Lower leg skin (tissue), 3 donors: Measurements from ENCODE around the gene ATP11C.

Experiments used
- POLR2A ChIP-seq, 2 donors: fragments of 450-650 bp; IDR thresholded peaks; one replicate each; pipeline ENCODE4 v1.6.1; 2016 to 2017; ENCODE audit warnings: antibody characterized with exemption in 2 of 2, mild to moderate bottlenecking in 1 of 2, moderate library complexity in 1 of 2
- TF ChIP-seq, protein P1 (sequence below), 3 donors: fragments of 450-650 bp; IDR thresholded peaks; one replicate each; pipeline ENCODE4 v1.5.1; 2016; ENCODE audit warnings: antibody characterized with exemption in 3 of 3, mild to moderate bottlenecking in 3 of 3, moderate library complexity in 2 of 3

DNA sequence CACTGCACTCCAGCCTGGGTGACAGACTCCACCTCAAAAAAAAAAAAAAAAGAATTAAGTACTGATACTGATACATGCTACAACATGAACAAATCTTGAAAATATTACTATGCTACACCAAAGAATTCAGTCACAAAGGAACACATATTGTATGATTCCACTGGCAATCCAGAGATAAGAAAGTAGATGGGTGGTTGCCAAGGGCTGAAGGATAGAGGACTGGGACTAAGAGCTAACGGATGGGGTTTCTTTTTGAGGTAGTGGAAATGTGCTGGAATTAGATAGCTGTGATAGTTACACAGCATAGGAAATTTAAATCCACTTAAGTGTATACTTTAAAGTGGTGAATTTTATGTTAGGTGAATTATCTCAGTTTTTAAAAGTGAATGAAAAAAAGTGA, 12.5 kb downstream of the ATP11C start:
- TF ChIP-seq, protein P1, sequence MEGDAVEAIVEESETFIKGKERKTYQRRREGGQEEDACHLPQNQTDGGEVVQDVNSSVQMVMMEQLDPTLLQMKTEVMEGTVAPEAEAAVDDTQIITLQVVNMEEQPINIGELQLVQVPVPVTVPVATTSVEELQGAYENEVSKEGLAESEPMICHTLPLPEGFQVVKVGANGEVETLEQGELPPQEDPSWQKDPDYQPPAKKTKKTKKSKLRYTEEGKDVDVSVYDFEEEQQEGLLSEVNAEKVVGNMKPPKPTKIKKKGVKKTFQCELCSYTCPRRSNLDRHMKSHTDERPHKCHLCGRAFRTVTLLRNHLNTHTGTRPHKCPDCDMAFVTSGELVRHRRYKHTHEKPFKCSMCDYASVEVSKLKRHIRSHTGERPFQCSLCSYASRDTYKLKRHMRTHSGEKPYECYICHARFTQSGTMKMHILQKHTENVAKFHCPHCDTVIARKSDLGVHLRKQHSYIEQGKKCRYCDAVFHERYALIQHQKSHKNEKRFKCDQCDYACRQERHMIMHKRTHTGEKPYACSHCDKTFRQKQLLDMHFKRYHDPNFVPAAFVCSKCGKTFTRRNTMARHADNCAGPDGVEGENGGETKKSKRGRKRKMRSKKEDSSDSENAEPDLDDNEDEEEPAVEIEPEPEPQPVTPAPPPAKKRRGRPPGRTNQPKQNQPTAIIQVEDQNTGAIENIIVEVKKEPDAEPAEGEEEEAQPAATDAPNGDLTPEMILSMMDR (IDR thresholded peaks at IDR 0.05) = no peak
- TF ChIP-seq POLR2A (IDR thresholded peaks at IDR 0.05) = no peak
